NOMO-1 treated with dmso at 0.1 percent for 144 hours (cell line): Measurements from ENCODE around the gene TMEM156.

Experiments
- DNase-seq: peaks from one replicate; lab custom pipeline; 2025; ENCODE audit not compliant: unreplicated experiment; lab: John Stamatoyannopoulos, UW

TMEM156 gene

GRCh38 chr4:39032218-39033085, at the start of gene TMEM156:
Gene TMEM156, minus strand, starts transcription at chr4:39032409. Its CDS starts 96 bp downstream, at chr4:39032313.
- peak; percentile 69 for DNase-seq

GRCh38 chr4:39078829-39079228, 46.6 kb upstream of the TMEM156 start:
- no peak for DNase-seq

- no peak for DNase-seq
Measured at GRCh38 chr4:39068907-39069306, 36.7 kb upstream of the TMEM156 start.

GRCh38 chr4:39067451-39067850, 35.2 kb upstream of the TMEM156 start:
- no peak for DNase-seq

GRCh38 chr4:39067031-39067430, 34.8 kb upstream of the TMEM156 start:
- no peak for DNase-seq

- no peak for DNase-seq
Measured at GRCh38 chr4:39066371-39066770, 34.2 kb upstream of the TMEM156 start.

- DNase-seq, result no peak
Measured at GRCh38 chr4:39063430-39063829, 31.2 kb upstream of the TMEM156 start.

GRCh38 chr4:39062770-39063097, 30.5 kb upstream of the TMEM156 start:
- no peak for DNase-seq

- DNase-seq, result no peak
Measured at GRCh38 chr4:39062094-39062769, 30.0 kb upstream of the TMEM156 start, which contains the start of gene KLHL5. Gene KLHL5, plus strand, starts transcription at chr4:39062232. Its CDS starts 421 bp downstream, at chr4:39062653.

- no peak for DNase-seq
Measured at GRCh38 chr4:39061457-39061856, 29.2 kb upstream of the TMEM156 start.

- no peak for DNase-seq
Measured at GRCh38 chr4:39056023-39056422, 23.8 kb upstream of the TMEM156 start.

- no peak for DNase-seq
Measured at GRCh38 chr4:39054497-39054896, 22.3 kb upstream of the TMEM156 start.

- DNase-seq, result no peak
Measured at GRCh38 chr4:39053983-39054382, 21.8 kb upstream of the TMEM156 start.

GRCh38 chr4:39051492-39051891, 19.3 kb upstream of the TMEM156 start:
- no peak for DNase-seq

GRCh38 chr4:39050590-39050989, 18.4 kb upstream of the TMEM156 start:
- no peak for DNase-seq

GRCh38 chr4:39048311-39048710, 16.1 kb upstream of the TMEM156 start:
- DNase-seq, result no peak

- DNase-seq, result no peak
Measured at GRCh38 chr4:39047681-39048080, 15.5 kb upstream of the TMEM156 start.

GRCh38 chr4:39046249-39046648, 14.0 kb upstream of the TMEM156 start:
- DNase-seq, result no peak

GRCh38 chr4:39045827-39046221, 13.6 kb upstream of the TMEM156 start:
- no peak for DNase-seq

- no peak for DNase-seq
Measured at GRCh38 chr4:39044956-39045826, 13.0 kb upstream of the TMEM156 start.

- peak; percentile 68 for DNase-seq
Measured at GRCh38 chr4:39044364-39044955, 12.3 kb upstream of the TMEM156 start.
